ENCODE results near the gene TMEM98. TPM values are rescaled to one million over a fixed set of nuclear protein-coding genes. Genes with fewer than 3 reads are reported as not detected.

Gene TMEM98
- total and polyA plus RNA-seq, 11 donors = 5.7 to 35.8 (median 13.3) TPM

DNA sequence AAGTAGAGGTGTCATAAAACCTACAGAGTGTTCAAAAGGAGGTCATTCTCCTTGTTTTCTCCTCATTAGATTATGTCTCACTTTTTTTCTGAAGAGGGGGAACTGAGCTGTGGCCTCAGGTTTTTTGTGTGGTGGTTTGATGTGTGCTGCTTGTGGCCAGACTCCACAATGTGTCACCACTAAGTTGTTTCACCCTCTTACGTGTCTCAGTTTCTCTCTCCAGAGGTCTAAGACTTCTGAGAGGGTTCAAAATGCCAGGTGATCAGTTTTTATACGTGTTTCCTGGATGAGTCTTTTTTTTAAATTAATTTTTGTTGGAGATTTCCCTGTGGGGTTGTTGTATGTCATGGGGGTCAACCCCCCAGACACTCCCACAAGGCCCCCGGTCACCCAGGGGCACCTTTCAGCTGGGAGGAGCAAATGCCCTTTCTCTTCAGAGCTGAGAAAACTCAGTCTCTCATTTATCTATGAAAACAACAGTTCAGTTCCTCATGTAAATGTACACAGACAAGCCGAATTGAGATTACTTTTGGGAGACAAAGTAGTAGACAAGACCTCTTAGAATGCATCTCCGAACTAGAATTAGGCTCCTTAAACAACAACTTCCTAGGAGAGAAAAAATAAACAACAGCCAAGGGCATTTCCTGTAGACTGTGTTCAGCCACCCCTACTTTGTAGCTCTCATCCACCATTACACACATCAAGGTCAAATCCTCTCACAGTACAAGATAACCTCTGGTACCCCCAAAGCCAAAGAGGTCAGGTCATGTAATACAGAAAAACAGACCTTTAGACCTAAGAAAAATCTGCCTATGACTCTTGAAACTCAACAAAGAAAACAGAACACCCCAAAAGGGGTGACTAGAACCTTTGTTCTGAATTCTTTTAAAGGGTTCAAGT, 23.9 kb upstream of the TMEM98 start:
- TF ChIP-seq, protein P1, sequence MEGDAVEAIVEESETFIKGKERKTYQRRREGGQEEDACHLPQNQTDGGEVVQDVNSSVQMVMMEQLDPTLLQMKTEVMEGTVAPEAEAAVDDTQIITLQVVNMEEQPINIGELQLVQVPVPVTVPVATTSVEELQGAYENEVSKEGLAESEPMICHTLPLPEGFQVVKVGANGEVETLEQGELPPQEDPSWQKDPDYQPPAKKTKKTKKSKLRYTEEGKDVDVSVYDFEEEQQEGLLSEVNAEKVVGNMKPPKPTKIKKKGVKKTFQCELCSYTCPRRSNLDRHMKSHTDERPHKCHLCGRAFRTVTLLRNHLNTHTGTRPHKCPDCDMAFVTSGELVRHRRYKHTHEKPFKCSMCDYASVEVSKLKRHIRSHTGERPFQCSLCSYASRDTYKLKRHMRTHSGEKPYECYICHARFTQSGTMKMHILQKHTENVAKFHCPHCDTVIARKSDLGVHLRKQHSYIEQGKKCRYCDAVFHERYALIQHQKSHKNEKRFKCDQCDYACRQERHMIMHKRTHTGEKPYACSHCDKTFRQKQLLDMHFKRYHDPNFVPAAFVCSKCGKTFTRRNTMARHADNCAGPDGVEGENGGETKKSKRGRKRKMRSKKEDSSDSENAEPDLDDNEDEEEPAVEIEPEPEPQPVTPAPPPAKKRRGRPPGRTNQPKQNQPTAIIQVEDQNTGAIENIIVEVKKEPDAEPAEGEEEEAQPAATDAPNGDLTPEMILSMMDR (IDR thresholded peaks at IDR 0.05) = no peak
- TF ChIP-seq POLR2A (IDR thresholded peaks at IDR 0.05) = no peak
- Histone ChIP-seq H3K27me3 (peaks cover 0 to 2% (median 0%) of the 10 kb centered on the region in 9 donors), H3K27ac (no peak overlapping the region), H3K4me1 (no peaks in the 10 kb centered on the region), H3K9me3 (no peaks in the 10 kb centered on the region), H3K4me3 (no peak overlapping the region), H3K36me3 (no peaks in the 10 kb centered on the region)
- intact Hi-C loops (cut with DNase I) = loop anchor here in 1 of 10 donors (10.0 kb wide), 1 partner anchor 119 kb away; no protein-coding TSS in a partner anchor
- ATAC-seq (no peak), DNase-seq (no peak)
- 67 to 75% (median 69%) methylated on average over 5 of the region's 5 CpGs for WGBS, 4 donors

DNA sequence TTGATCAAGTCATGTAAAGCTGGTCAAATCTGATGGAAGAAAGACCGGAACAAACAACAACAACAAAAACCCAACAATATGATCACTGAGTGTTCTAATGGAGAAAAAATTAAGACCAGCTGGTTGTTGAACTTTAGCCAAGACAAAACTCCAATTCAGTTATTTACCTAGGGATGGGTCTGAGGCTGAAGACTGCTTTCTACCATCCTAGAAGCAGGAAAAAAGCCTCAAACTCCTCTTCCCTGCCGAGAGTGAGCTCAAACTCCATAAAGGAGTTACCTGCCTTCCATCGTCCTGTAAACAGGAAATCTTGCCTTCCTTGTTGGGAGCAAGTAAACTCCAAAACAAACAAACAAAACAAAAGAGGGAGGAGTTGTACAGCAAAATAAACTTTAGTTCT, 23.1 kb upstream of the TMEM98 start:
- ATAC-seq (no peak), DNase-seq (no peak)
- peaks cover 0 to 3% (median 0%) of the 10 kb centered on the region in 12 donors for H3K4me1 ChIP-seq
- 61 to 84% (median 73%) methylated on average over 3 of the region's 3 CpGs for WGBS, 4 donors
- intact Hi-C loops (cut with DNase I) = loop anchor here in 2 of 10 donors (5.0 to 10.0 kb wide), 2 partner anchors 120 to 123 kb away; no protein-coding TSS in a partner anchor
- H3K36me3 ChIP-seq = no peaks in the 10 kb centered on the region
- TF ChIP-seq POLR2A (IDR thresholded peaks at IDR 0.05) = no peak
- TF ChIP-seq, protein P1 (IDR thresholded peaks at IDR 0.05) = no peak
- H3K9me3 ChIP-seq = no peaks in the 10 kb centered on the region
- no peak overlapping the region for H3K27ac ChIP-seq
- no peak overlapping the region for H3K4me3 ChIP-seq
- H3K27me3 ChIP-seq = peaks cover 0 to 2% (median 0%) of the 10 kb centered on the region in 9 donors

DNA sequence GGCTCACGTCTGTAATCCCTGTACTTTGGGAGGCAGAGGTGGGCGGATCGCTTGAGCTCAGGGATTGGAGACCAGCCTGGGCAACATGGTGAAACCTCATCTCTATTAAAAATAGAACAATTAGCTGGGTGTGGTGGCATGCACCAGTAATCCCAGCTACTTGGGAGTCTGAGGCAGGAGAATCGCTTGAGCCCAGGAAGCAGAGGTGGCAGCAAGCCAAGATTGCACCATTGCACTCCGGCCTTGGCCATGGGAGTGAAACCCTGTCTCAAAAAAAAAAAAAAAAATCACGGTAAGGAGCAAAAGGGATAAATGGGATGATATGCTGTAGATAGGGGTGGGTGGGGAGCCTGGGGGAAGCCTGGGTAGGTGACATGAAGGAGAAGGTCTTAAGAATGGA, 20.4 kb upstream of the TMEM98 start:
- DNase-seq (no peak), ATAC-seq (no peak)
- intact Hi-C loops (cut with DNase I) = loop anchor here in 2 of 10 donors (5.0 to 10.0 kb wide), 2 partner anchors 123 to 125 kb away; no protein-coding TSS in a partner anchor
- WGBS, 4 donors = 64 to 82% (median 75%) methylated on average over 6 of the region's 6 CpGs
- TF ChIP-seq, protein P1 (IDR thresholded peaks at IDR 0.05) = no peak
- no peak for TF ChIP-seq POLR2A (IDR thresholded peaks at IDR 0.05)
- no peak overlapping the region for H3K27ac ChIP-seq
- H3K4me1 ChIP-seq = peaks cover 0 to 8% (median 0%) of the 10 kb centered on the region in 12 donors
- H3K27me3 ChIP-seq = no peaks in the 10 kb centered on the region
- H3K4me3 ChIP-seq = no peak overlapping the region
- H3K9me3 ChIP-seq = no peaks in the 10 kb centered on the region
- no peaks in the 10 kb centered on the region for H3K36me3 ChIP-seq

DNA sequence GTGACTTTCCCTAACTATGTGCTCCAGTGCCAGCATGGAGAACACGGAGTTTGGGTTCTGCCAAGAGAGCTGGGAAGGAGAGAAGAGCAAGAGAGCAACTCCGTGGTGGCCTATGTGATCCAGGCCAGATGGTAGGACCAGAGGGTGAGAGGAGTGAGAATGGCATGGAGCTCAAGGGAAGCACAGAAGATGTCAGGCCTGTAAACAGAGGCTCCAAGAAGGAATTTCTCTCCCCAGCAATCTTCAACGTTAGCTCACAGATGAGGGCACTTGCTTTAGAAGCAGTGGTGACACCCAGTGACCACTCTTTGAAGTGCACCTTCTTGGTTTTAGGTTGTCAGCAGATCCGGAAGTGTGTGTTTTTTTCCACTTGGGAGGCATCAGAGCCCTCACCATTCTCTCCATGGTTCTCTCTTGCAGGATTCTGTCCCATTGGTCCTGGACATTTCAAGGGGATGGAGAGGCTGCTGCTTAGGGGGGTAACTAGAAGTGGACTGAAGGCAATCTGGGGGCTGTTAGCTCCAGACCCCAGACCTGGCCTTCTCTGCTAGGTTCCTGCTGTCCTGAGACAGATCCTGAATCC, 18.1 kb upstream of the TMEM98 start:
- TF ChIP-seq, protein P1 (IDR thresholded peaks at IDR 0.05) = peak; percentile 61 to 80 (median 72)
- no peak for TF ChIP-seq POLR2A (IDR thresholded peaks at IDR 0.05)
- Histone ChIP-seq H3K9me3 (no peaks in the 10 kb centered on the region), H3K4me3 (no peak overlapping the region), H3K27ac (no peak overlapping the region), H3K36me3 (no peaks in the 10 kb centered on the region), H3K27me3 (no peaks in the 10 kb centered on the region), H3K4me1 (peaks cover 0 to 8% (median 0%) of the 10 kb centered on the region in 12 donors)
- ATAC-seq = peak; percentile 72 to 89 (median 74)
- DNase-seq = peak in 4 of 5 donors; percentile 57 to 71 (median 64)
- 24 to 29% (median 27%) methylated on average over 4 of the region's 4 CpGs for WGBS, 4 donors
- intact Hi-C loops (cut with DNase I) = loop anchor here (1.0 to 10.0 kb wide), 8 partner anchors 123 to 128 kb away; no protein-coding TSS in a partner anchor
